Measurements from ENCODE around the gene PELI2. TPM values are rescaled to one million over a fixed set of nuclear protein-coding genes. Genes with fewer than 3 reads are reported as not detected.
A peak's percentile ranks its signal among the peaks of the same experiment; 100 is the strongest.

Gene PELI2
- total RNA-seq, 1 donor from 2014 or later: 27.2 TPM

DNA sequence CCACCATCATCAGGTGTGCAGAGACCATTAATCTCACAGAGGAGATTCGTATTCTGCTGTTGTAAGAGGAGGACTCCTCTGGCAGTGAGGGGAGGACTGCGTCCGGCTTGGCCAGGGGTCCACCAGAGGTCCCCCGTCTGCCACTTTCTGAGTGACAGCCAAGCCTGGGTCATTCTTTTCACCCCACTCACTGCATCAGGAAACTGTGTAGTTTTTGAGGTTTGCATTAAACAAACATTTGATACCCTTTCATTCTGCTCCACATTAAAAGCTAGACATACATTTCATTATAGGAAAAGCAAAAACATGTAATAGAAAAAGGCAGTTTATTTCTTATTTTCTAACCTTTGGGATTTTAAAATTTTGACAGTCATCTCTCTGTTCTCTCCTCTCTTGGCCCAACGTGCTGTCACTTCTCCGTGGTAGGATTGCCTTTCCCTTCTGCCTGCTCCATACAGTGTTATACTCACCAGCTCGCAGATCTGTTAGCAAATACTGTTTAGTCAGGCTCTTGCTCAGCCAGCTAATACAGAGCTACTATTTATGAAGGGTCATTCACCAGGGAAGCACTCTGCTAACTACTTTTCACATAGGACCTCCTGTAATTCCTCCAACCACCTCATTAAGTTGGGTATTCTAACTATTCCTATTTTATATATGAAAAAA is 99.3 kb downstream of the PELI2 start:
- peaks cover 9% of the 10 kb centered on the region for H3F3A ChIP-seq (ENCODE audit: low read depth)
- no peak for DNase-seq (ENCODE audit: low spot score)
- H2AFZ ChIP-seq (replicated peaks): no peak overlapping the region
- no peak overlapping the region for H3K9ac ChIP-seq
- TF ChIP-seq, protein P1, sequence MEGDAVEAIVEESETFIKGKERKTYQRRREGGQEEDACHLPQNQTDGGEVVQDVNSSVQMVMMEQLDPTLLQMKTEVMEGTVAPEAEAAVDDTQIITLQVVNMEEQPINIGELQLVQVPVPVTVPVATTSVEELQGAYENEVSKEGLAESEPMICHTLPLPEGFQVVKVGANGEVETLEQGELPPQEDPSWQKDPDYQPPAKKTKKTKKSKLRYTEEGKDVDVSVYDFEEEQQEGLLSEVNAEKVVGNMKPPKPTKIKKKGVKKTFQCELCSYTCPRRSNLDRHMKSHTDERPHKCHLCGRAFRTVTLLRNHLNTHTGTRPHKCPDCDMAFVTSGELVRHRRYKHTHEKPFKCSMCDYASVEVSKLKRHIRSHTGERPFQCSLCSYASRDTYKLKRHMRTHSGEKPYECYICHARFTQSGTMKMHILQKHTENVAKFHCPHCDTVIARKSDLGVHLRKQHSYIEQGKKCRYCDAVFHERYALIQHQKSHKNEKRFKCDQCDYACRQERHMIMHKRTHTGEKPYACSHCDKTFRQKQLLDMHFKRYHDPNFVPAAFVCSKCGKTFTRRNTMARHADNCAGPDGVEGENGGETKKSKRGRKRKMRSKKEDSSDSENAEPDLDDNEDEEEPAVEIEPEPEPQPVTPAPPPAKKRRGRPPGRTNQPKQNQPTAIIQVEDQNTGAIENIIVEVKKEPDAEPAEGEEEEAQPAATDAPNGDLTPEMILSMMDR (IDR thresholded peaks at IDR 0.05): peak; percentile 5
- TF ChIP-seq EZH2phosphoT487 (IDR thresholded peaks at IDR 0.05): no peak
- H3K4me1 ChIP-seq: peaks cover 55% of the 10 kb centered on the region
- Mint-ChIP-seq H3K36me3 (no peaks in the 10 kb centered on the region), H3K4me1 (peaks cover 32% of the 10 kb centered on the region), H3K27me3 (ENCODE audit: insufficient read depth, low read depth) (peaks cover 2% of the 10 kb centered on the region), H3K9me3 (no peaks in the 10 kb centered on the region), H3K27ac (no peak overlapping the region), H3K4me3 (no peak overlapping the region)
- H3K9me3 ChIP-seq (ENCODE audit: low read depth): no peaks in the 10 kb centered on the region
- no peak overlapping the region for H3K27ac ChIP-seq
- no peak overlapping the region for H3K4me2 ChIP-seq
- no peaks in the 10 kb centered on the region for H3K27me3 ChIP-seq
- H3K79me2 ChIP-seq (ENCODE audit: low read depth): peaks cover 9% of the 10 kb centered on the region
- H3K36me3 ChIP-seq: no peaks in the 10 kb centered on the region
- peaks cover 40% of the 10 kb centered on the region for H4K20me1 ChIP-seq (ENCODE audit: low read depth)
- no peak overlapping the region for H3K4me3 ChIP-seq

DNA sequence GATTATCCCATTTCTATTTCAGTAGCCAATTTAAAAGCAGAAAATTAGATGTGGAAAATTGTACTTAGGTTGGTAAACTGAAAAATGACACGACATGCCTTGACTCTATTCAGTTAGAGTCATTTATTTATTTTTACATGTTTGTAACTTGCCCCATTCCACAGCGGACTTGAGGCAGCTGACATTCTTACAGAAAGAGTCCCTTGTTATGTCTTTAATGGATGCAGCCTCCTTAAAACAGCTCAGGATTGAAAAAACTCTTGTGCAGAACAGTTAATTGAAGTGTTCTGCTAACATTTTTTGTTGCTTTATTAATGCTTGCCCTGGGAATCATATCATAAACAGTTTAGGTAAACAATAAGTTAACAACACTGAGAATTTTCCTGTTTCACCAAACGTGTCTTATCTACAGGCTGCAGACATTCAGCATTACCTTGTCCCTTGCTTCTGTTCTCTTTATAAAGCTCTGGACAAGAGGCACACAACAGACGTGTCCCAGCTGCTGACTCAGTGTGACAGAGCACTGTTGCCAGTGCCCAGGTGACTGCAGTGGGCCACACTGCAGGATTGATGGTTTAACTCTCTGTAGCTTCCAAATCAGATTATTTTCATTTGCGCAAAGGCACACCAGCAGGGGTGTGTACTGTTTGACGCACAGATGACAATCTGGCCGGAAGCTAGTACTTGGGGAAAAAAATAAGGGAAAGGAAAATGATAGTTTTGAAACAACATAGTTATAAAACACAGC is 101.6 kb downstream of the PELI2 start:
- Histone ChIP-seq H3K4me1 (peaks cover 34% of the 10 kb centered on the region), H4K20me1 (ENCODE audit: low read depth) (peaks cover 17% of the 10 kb centered on the region), H3F3A (ENCODE audit: low read depth) (no peaks in the 10 kb centered on the region), H3K4me2 (no peak overlapping the region), H3K79me2 (ENCODE audit: low read depth) (peaks cover 9% of the 10 kb centered on the region), H3K36me3 (no peaks in the 10 kb centered on the region), H3K9me3 (ENCODE audit: low read depth) (no peaks in the 10 kb centered on the region), H3K27me3 (no peaks in the 10 kb centered on the region), H3K27ac (peak overlapping the region; percentile 13), H3K9ac (no peak overlapping the region), H2AFZ (replicated peaks) (no peak overlapping the region), H3K4me3 (no peak overlapping the region)
- Mint-ChIP-seq H3K36me3 (no peaks in the 10 kb centered on the region), H3K4me1 (peaks cover 23% of the 10 kb centered on the region), H3K9me3 (no peaks in the 10 kb centered on the region), H3K4me3 (no peak overlapping the region), H3K27ac (no peak overlapping the region), H3K27me3 (ENCODE audit: insufficient read depth, low read depth) (no peaks in the 10 kb centered on the region)
- no peak for DNase-seq (ENCODE audit: low spot score)
- TF ChIP-seq, protein P1 (IDR thresholded peaks at IDR 0.05): no peak
- no peak for TF ChIP-seq EZH2 (IDR thresholded peaks at IDR 0.05)
- no peak for TF ChIP-seq EZH2phosphoT487 (IDR thresholded peaks at IDR 0.05)

DNA sequence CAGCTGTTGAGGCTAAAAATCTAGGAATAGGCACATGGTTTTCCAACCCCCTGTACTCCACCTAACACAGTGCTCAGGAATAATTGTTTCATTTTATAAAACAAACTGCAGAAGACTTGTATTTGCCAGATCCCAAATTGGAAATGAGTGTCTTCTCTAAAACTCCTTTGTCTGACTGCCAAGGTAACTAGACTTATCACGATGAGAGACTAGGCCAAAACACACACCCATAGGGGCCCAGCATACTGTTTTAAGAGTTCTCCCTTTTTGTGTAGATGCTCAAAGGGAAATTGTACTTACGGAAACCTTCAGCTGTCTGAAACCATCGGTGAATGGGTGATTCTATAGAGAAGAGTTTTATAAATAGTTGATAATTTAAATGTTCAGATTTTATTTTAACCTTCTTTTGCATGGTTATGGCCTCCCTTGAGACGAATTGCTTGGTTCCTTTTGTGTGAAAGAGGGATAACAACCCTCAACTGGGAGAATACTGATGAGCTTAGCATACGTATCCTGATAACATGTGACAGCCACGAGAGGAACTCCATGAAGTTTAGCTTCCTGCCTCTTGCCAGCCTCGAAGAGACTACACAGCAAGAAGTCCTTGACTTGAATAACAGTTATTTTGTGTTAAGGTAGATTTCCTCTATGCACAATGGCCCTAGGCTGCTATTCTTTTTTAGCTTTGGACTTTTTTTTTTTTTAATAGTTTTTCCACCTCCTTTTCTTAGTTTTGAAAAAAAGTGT is 103.3 kb downstream of the PELI2 start:
- Histone ChIP-seq H3K9ac (no peak overlapping the region), H4K20me1 (ENCODE audit: low read depth) (peaks cover 13% of the 10 kb centered on the region), H3K36me3 (no peaks in the 10 kb centered on the region), H3K9me3 (ENCODE audit: low read depth) (no peaks in the 10 kb centered on the region), H3K27ac (no peak overlapping the region), H3F3A (ENCODE audit: low read depth) (no peaks in the 10 kb centered on the region), H3K79me2 (ENCODE audit: low read depth) (peaks cover 5% of the 10 kb centered on the region), H3K27me3 (no peaks in the 10 kb centered on the region), H3K4me1 (peaks cover 29% of the 10 kb centered on the region), H3K4me3 (no peak overlapping the region), H2AFZ (replicated peaks) (no peak overlapping the region), H3K4me2 (no peak overlapping the region)
- H3K27me3 Mint-ChIP-seq (ENCODE audit: insufficient read depth, low read depth): no peaks in the 10 kb centered on the region
- H3K4me3 Mint-ChIP-seq: no peak overlapping the region
- DNase-seq (ENCODE audit: low spot score): no peak
- TF ChIP-seq EZH2phosphoT487 (IDR thresholded peaks at IDR 0.05) (no peak), EZH2 (IDR thresholded peaks at IDR 0.05) (no peak)
- TF ChIP-seq, protein P1 (IDR thresholded peaks at IDR 0.05): no peak
- peaks cover 19% of the 10 kb centered on the region for H3K4me1 Mint-ChIP-seq
- no peak overlapping the region for H3K27ac Mint-ChIP-seq
- peaks cover 2% of the 10 kb centered on the region for H3K9me3 Mint-ChIP-seq
- peaks cover 3% of the 10 kb centered on the region for H3K36me3 Mint-ChIP-seq

Data from neural progenitor cell (in vitro differentiated cells).